Naive thymus-derived CD4-positive, alpha-beta T cell (primary cell): ENCODE data around the gene PLEKHA1. TPM values are rescaled to one million over a fixed set of nuclear protein-coding genes. Genes with fewer than 3 reads are reported as not detected.

Experiments
- ATAC-seq: fragments of 150-1000 bp; cut with Tn5 transposase; 2 replicates; pipeline ENCODE4 v1.10.0; 2021; ENCODE audit warnings: mild to moderate bottlenecking, moderate library complexity
- CTCF ChIA-PET: fragments of 350-600 bp; sonication (Branson Sonifier 250); formaldehyde crosslinking; loops from one replicate; lab custom pipeline; 2021; ENCODE audit warnings: antibody characterized with exemption; lab: Charles Lee
- POLR2A ChIA-PET: fragments of 350-600 bp; sonication (Branson Sonifier 250); formaldehyde crosslinking; loops from one replicate; lab custom pipeline; 2021; ENCODE audit warnings: antibody characterized with exemption, inconsistent platforms; lab: Charles Lee
- DNase-seq, 9 donors: peaks; one replicate each; pipeline versions ENCODE4 v3.0.0 to v3.0.0-alpha.2; 2020 to 2022; ENCODE audit warnings: mixed read lengths in 1 of 9
- H3K27ac ChIP-seq: one replicate; pipeline ENCODE4 v1.7.0; 2013; ENCODE audit warnings: mild to moderate bottlenecking, low read depth, low read length, moderate library complexity
- H3K27me3 ChIP-seq, 2 donors: one replicate each; pipeline ENCODE4 v1.7.0; 2013; ENCODE audit warnings: low read length in 2 of 2, mild to moderate bottlenecking in 2 of 2, moderate library complexity in 2 of 2; ENCODE audit not compliant: control insufficient read depth in 2 of 2, insufficient read depth in 2 of 2
- H3K36me3 ChIP-seq, 3 experiments: 1 replicate in 2 of 3; 2 replicates in 1 of 3; pipeline ENCODE4 v1.7.0; 2013; ENCODE audit warnings: low read length in 3 of 3, mild to moderate bottlenecking in 3 of 3, moderate library complexity in 1 of 3; ENCODE audit not compliant: insufficient read depth in 3 of 3, control insufficient read depth in 2 of 3
- H3K4me1 ChIP-seq, 2 donors: one replicate each; pipeline ENCODE4 v1.7.0; 2013; ENCODE audit warnings: low read length in 2 of 2, mild to moderate bottlenecking in 2 of 2, moderate library complexity in 1 of 2; ENCODE audit not compliant: control insufficient read depth in 2 of 2, insufficient read depth in 2 of 2
- H3K4me3 ChIP-seq: 2 replicates; pipeline ENCODE4 v1.7.0; 2013; ENCODE audit warnings: mild to moderate bottlenecking, low read length
- H3K9me3 ChIP-seq, 3 experiments: 1 replicate in 2 of 3; 2 replicates in 1 of 3; pipeline ENCODE4 v1.7.0; 2013; ENCODE audit warnings: low read length in 3 of 3; ENCODE audit not compliant: control insufficient read depth in 2 of 3
- H3K27ac Mint-ChIP-seq, 9 donors: one replicate each; pipeline ENCODE4 v1.8.0; 2020 to 2022; ENCODE audit warnings: mixed read lengths in 9 of 9, mild to moderate bottlenecking in 8 of 9, moderate library complexity in 5 of 9, inconsistent platforms in 2 of 9
- H3K27me3 Mint-ChIP-seq, 5 donors: one replicate each; pipeline ENCODE4 v1.8.0; 2021 to 2022; ENCODE audit warnings: mixed read lengths in 5 of 5, mild to moderate bottlenecking in 1 of 5
- H3K36me3 Mint-ChIP-seq, 5 donors: one replicate each; pipeline ENCODE4 v1.8.0; 2020 to 2022; ENCODE audit warnings: mixed read lengths in 5 of 5, mild to moderate bottlenecking in 3 of 5, inconsistent platforms in 1 of 5
- H3K4me1 Mint-ChIP-seq, 7 donors: one replicate each; pipeline ENCODE4 v1.8.0; 2020 to 2022; ENCODE audit warnings: mixed read lengths in 7 of 7, mild to moderate bottlenecking in 3 of 7, inconsistent platforms in 1 of 7
- H3K4me3 Mint-ChIP-seq, 10 donors: one replicate each; pipeline ENCODE4 v1.8.0; 2020 to 2022; ENCODE audit warnings: mild to moderate bottlenecking in 10 of 10, mixed read lengths in 10 of 10, moderate library complexity in 6 of 10, inconsistent platforms in 2 of 10
- H3K9me3 Mint-ChIP-seq, 11 donors: one replicate each; pipeline ENCODE4 v1.8.0; 2020 to 2022; ENCODE audit warnings: mixed read lengths in 11 of 11, mild to moderate bottlenecking in 4 of 11, inconsistent platforms in 1 of 11, moderate library complexity in 1 of 11
- intact Hi-C, 2 donors: fragments of 100-400 bp; cut with micrococcal nuclease; formaldehyde crosslinking; loops; one replicate each; pipeline ENCODE4 v1.15.1; 2023
- polyA plus RNA-seq, 2 donors: library from polyadenylated mRNA; unstranded; fragments of 300-500 nt; fragmentation: Illumina TruSeq; gene quantifications; one replicate each; pipeline ENCODE4 v1.2.3, GENCODE V29; 2021
- total RNA-seq, 6 experiments: library from RNA in 5 of 6; stranded (reverse) in 5 of 6; gene quantifications; 1 replicate in 5 of 6; 2 replicates in 1 of 6; pipeline ENCODE4 v1.2.3 and lab custom pipeline; 2021 to 2026

Gene PLEKHA1
- total and polyA plus RNA-seq, 7 experiments from 2014 or later = 5.9 to 100 (median 87.2) TPM

GRCh38 chr10:122471531-122472177 is 97.1 kb downstream of the PLEKHA1 start:
- Histone ChIP-seq H3K9me3 (no peaks in the 10 kb centered on the region), H3K36me3 (no peaks in the 10 kb centered on the region), H3K4me3 (no peak overlapping the region), H3K27ac (no peak overlapping the region), H3K4me1 (no peaks in the 10 kb centered on the region), H3K27me3 (no peaks in the 10 kb centered on the region)
- POLR2A ChIA-PET = no interaction called here
- intact Hi-C loops = no loop called here
- peaks cover 3 to 11% (median 8%) of the 10 kb centered on the region in 7 donors for H3K4me1 Mint-ChIP-seq
- peaks cover 0 to 3% (median 0%) of the 10 kb centered on the region in 5 donors for H3K36me3 Mint-ChIP-seq
- H3K4me3 Mint-ChIP-seq = no peak overlapping the region
- H3K27me3 Mint-ChIP-seq = peaks cover 10 to 42% (median 35%) of the 10 kb centered on the region in 5 donors
- no peak for ATAC-seq
- DNase-seq = no peak
- peaks cover 0 to 1% (median 0%) of the 10 kb centered on the region in 11 donors for H3K9me3 Mint-ChIP-seq
- no peak overlapping the region for H3K27ac Mint-ChIP-seq
- CTCF ChIA-PET = interaction anchor here (0.7 kb wide), 1 partner anchor 1031 kb away, joined by 4 read pairs; no protein-coding TSS in a partner anchor

DNA sequence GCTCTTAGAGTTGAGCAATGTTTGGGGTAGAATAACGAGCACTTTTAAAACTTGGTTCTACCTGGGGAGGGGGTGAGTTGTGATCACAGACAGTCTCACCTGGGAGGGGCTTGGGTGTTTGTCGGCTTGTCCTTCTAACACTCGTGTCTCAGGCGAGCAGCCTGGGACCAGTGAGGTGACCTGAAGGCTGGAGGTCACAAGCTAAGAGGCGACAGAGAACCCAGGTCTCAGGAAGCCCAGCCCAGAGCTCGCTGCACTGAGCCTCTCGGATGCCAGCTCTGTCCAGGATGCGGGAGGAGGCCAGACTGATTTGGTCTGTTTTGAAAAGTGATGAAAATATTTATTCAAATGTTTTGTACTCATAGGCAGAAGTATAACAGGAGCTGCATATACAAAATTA is 98.6 kb downstream of the PLEKHA1 start:
- H3K9me3 ChIP-seq = no peaks in the 10 kb centered on the region
- Mint-ChIP-seq H3K36me3 (peaks cover 0 to 3% (median 0%) of the 10 kb centered on the region in 5 donors), H3K9me3 (peaks cover 0 to 1% (median 0%) of the 10 kb centered on the region in 11 donors), H3K4me3 (no peak overlapping the region), H3K4me1 (peaks cover 3 to 11% (median 8%) of the 10 kb centered on the region in 7 donors), H3K27me3 (peaks cover 1 to 27% (median 23%) of the 10 kb centered on the region in 5 donors), H3K27ac (no peak overlapping the region)
- DNase-seq = no peak
- no peak overlapping the region for H3K27ac ChIP-seq
- ATAC-seq = no peak
- POLR2A ChIA-PET = no interaction called here
- H3K4me3 ChIP-seq = no peak overlapping the region
- no peaks in the 10 kb centered on the region for H3K36me3 ChIP-seq
- no peaks in the 10 kb centered on the region for H3K27me3 ChIP-seq
- intact Hi-C loops = no loop called here
- CTCF ChIA-PET = no interaction called here
- H3K4me1 ChIP-seq = no peaks in the 10 kb centered on the region

DNA sequence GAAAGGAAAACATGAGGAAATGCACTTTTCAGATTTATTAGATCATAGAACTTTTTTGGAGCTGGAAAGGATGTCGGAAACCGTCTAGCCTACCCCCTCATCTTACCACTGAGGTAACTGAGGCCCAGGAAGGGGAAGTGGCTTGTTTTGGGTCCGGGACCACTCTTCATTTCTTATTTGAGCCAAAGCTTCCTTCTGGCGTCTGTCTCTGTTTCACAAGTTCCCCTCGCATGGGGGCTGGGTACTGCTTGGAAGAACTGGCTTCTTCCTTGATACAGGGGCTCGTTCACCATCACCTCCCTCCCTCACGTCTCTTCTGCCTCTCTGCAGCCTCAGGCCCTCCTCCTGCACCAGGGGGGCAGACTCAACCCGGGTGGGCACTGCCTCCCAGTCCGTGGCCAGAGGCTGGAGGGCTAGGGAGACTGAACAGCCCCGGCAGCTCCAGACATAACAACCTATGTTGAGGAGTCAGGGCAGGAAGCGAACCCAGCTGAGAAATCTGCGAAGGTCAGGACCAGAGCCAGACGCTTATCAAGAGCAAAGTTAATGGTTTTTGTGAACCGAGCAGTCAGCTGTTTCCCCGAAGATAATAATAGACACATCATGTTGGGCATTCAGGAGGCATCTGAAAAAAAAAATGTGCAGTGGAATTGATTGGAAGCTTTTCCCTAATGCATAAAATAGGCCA is 99.8 kb downstream of the PLEKHA1 start:
- Mint-ChIP-seq H3K27me3 (peaks cover 0 to 25% (median 23%) of the 10 kb centered on the region in 5 donors), H3K27ac (no peak overlapping the region), H3K4me3 (peak overlapping the region in 1 of 10 donors; percentile 37), H3K36me3 (peaks cover 0 to 3% (median 0%) of the 10 kb centered on the region in 5 donors), H3K4me1 (peaks cover 3 to 11% (median 8%) of the 10 kb centered on the region in 7 donors), H3K9me3 (peaks cover 0 to 1% (median 0%) of the 10 kb centered on the region in 11 donors)
- H3K4me3 ChIP-seq = no peak overlapping the region
- H3K36me3 ChIP-seq = no peaks in the 10 kb centered on the region
- H3K4me1 ChIP-seq = no peaks in the 10 kb centered on the region
- no peak for ATAC-seq
- no peak for DNase-seq
- intact Hi-C loops = no loop called here
- H3K9me3 ChIP-seq = no peaks in the 10 kb centered on the region
- POLR2A ChIA-PET = no interaction called here
- H3K27me3 ChIP-seq = no peaks in the 10 kb centered on the region
- no peak overlapping the region for H3K27ac ChIP-seq
- CTCF ChIA-PET = no interaction called here

DNA sequence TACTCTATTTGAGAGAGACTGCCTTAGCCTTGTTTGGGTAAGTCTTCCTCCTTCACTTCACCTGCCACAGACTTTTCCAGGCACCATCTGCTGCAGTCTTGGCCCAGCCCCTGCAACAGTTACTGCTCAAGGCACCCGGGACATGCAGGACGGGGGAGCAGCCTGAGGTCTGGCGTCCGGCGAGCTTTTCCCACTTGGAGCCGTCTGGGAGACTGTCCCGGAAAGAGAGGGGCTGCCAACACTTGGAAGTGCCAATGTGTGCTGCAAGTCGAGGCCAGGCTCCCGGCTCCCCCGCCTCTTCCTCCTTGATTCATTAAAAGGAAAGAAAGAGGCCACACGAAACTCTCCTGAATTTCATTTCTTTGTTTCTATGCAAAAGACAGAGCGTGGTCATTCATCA is 100.6 kb downstream of the PLEKHA1 start:
- CTCF ChIA-PET = no interaction called here
- H3K27me3 ChIP-seq = no peaks in the 10 kb centered on the region
- Mint-ChIP-seq H3K27me3 (peaks cover 0 to 27% (median 23%) of the 10 kb centered on the region in 5 donors), H3K36me3 (peaks cover 0 to 3% (median 0%) of the 10 kb centered on the region in 5 donors), H3K27ac (no peak overlapping the region), H3K9me3 (peaks cover 0 to 1% (median 0%) of the 10 kb centered on the region in 11 donors), H3K4me3 (no peak overlapping the region), H3K4me1 (peaks cover 3 to 11% (median 8%) of the 10 kb centered on the region in 7 donors)
- H3K36me3 ChIP-seq = no peaks in the 10 kb centered on the region
- intact Hi-C loops = no loop called here
- no peak overlapping the region for H3K4me3 ChIP-seq
- no peaks in the 10 kb centered on the region for H3K4me1 ChIP-seq
- no peaks in the 10 kb centered on the region for H3K9me3 ChIP-seq
- ATAC-seq = no peak
- no peak for DNase-seq
- H3K27ac ChIP-seq = no peak overlapping the region
- POLR2A ChIA-PET = no interaction called here

DNA sequence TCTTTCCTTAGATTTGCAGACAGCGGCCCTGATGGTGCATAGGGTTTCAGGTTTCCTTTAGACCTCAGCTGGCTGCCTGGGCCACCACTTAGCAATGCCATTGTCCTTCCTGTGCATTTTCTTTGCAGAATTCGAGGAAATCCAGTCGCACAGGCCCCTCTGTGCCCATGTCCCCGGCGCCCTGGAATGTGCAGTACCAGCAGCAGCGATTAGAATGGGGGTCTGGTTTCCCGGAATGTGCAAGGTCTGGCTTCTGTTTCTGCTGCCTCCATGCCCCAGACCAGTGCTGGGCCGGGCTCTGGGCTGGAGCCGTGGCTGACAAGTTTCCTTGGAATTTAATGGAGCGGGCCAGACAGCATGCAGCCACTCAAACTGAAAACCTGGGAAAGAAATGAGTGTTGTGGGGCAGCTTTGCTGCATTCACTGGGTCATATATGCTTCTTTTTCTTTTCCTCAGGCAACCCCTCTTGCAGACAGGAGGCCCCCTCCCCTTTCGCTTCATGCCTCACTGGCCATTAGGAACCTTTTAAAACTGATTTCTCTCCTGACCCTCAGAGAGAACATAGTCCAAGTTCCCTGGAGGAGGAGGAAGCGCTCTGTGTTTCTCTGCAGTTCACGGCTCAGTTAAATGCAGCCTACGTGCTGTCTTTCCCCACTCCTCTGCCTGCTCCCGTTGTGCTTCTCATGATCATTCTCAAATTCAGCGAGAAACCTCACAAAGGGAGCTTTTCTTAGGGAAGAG is 101.3 kb downstream of the PLEKHA1 start:
- ChIA-PET CTCF (no interaction called here), POLR2A (no interaction called here)
- no peaks in the 10 kb centered on the region for H3K4me1 ChIP-seq
- no peaks in the 10 kb centered on the region for H3K36me3 ChIP-seq
- no peak overlapping the region for H3K27ac ChIP-seq
- Mint-ChIP-seq H3K36me3 (peaks cover 0 to 3% (median 0%) of the 10 kb centered on the region in 5 donors), H3K4me1 (peaks cover 3 to 11% (median 8%) of the 10 kb centered on the region in 7 donors), H3K27me3 (peaks cover 0 to 26% (median 19%) of the 10 kb centered on the region in 5 donors), H3K27ac (no peak overlapping the region), H3K4me3 (no peak overlapping the region), H3K9me3 (peaks cover 0 to 1% (median 0%) of the 10 kb centered on the region in 11 donors)
- H3K9me3 ChIP-seq = no peaks in the 10 kb centered on the region
- H3K4me3 ChIP-seq = no peak overlapping the region
- no peak for ATAC-seq
- H3K27me3 ChIP-seq = no peaks in the 10 kb centered on the region
- intact Hi-C loops = no loop called here
- no peak for DNase-seq

DNA sequence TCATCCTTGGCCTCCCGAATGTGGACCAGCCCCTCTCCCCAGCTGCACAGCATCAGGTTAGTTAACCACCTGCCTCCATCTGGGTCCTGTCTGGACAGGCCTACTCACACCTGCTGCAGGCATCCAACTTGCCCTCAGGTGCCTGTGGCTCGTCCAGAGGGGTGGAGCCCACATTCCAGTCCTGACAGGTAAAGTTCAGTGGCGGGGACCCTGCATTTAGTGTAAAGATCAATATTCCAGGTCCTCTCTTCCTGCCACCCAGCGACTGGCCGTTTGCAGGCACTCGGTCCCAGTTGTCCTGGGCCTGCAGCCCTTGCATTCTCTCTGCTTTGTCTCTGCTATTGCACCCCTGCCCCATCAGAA is 101.8 kb downstream of the PLEKHA1 start:
- Mint-ChIP-seq H3K9me3 (peaks cover 0 to 4% (median 0%) of the 10 kb centered on the region in 11 donors), H3K4me3 (no peak overlapping the region), H3K4me1 (peaks cover 3 to 11% (median 8%) of the 10 kb centered on the region in 7 donors), H3K27me3 (peaks cover 0 to 21% (median 13%) of the 10 kb centered on the region in 5 donors), H3K36me3 (peaks cover 0 to 3% (median 0%) of the 10 kb centered on the region in 5 donors), H3K27ac (peak overlapping the region in 1 of 9 donors; percentile 30)
- Histone ChIP-seq H3K9me3 (no peaks in the 10 kb centered on the region), H3K27me3 (no peaks in the 10 kb centered on the region), H3K27ac (no peak overlapping the region), H3K4me3 (no peak overlapping the region), H3K36me3 (no peaks in the 10 kb centered on the region), H3K4me1 (no peaks in the 10 kb centered on the region)
- POLR2A ChIA-PET = no interaction called here
- intact Hi-C loops = no loop called here
- CTCF ChIA-PET = no interaction called here
- ATAC-seq (no peak), DNase-seq (no peak)
